Mammary epithelial cell (primary cell): Measurements from ENCODE around the gene MIAT.

ENCODE experiments used
- EZH2 ChIP-seq: IDR thresholded peaks from 2 replicates; pipeline ENCODE4 v1.6.1; 2012; ENCODE audit warnings: low read length, inconsistent platforms, borderline replicate concordance
- TF ChIP-seq, protein P1 (sequence below), 2 donors: IDR thresholded peaks in 1 of 2; conservative IDR thresholded peaks in 1 of 2; 2 replicates each; pipeline ENCODE4 v1.5.1; 2011 to 2012; ENCODE audit warnings: inconsistent platforms in 2 of 2, low read length in 2 of 2, mild to moderate bottlenecking in 2 of 2, control low read depth in 1 of 2, low read depth in 1 of 2; ENCODE audit not compliant: insufficient read depth in 1 of 2; ENCODE audit errors: extremely low read depth in 1 of 2

- TF ChIP-seq, protein P1, sequence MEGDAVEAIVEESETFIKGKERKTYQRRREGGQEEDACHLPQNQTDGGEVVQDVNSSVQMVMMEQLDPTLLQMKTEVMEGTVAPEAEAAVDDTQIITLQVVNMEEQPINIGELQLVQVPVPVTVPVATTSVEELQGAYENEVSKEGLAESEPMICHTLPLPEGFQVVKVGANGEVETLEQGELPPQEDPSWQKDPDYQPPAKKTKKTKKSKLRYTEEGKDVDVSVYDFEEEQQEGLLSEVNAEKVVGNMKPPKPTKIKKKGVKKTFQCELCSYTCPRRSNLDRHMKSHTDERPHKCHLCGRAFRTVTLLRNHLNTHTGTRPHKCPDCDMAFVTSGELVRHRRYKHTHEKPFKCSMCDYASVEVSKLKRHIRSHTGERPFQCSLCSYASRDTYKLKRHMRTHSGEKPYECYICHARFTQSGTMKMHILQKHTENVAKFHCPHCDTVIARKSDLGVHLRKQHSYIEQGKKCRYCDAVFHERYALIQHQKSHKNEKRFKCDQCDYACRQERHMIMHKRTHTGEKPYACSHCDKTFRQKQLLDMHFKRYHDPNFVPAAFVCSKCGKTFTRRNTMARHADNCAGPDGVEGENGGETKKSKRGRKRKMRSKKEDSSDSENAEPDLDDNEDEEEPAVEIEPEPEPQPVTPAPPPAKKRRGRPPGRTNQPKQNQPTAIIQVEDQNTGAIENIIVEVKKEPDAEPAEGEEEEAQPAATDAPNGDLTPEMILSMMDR (conservative IDR thresholded peaks at IDR 0.05 in 1 of 2, IDR thresholded peaks at IDR 0.05 in 1 of 2; ENCODE audit: extremely low read depth in 1 of 2, insufficient read depth in 1 of 2, low read depth in 1 of 2, low read length in 2 of 2), result no peak
- TF ChIP-seq EZH2, result no peak
Measured at GRCh38 chr22:26714971-26715370, 57.6 kb downstream of the MIAT start.
